A549 (cell line): ENCODE measurements around the gene STATH.

Experiments
- CTCF ChIP-seq: fragments of >200 bp; sonication (Bioruptor Twin); formaldehyde crosslinking; IDR thresholded peaks from 3 replicates; pipeline ENCODE4 v1.5.1; 2016
- EHMT2 ChIP-seq: fragments of 200-600 bp; sonication (generic); IDR thresholded peaks from 2 replicates; pipeline ENCODE4 v1.6.1; 2016; ENCODE audit warnings: antibody characterized with exemption, low read depth, mild to moderate bottlenecking, moderate library complexity
- ESRRA ChIP-seq: fragments of 150-350 bp; IDR thresholded peaks from 2 replicates; pipeline ENCODE4 v1.6.1; 2014; ENCODE audit warnings: mild to moderate bottlenecking, low read length, borderline replicate concordance
- REST ChIP-seq: fragments of 200-600 bp; sonication (generic); IDR thresholded peaks from 2 replicates; pipeline ENCODE4 v1.6.1; 2016; ENCODE audit warnings: antibody characterized with exemption, mild to moderate bottlenecking, moderate library complexity

GRCh38 chr4:69965628-69966027 is 30.1 kb upstream of the STATH start, which contains the start of gene CSN2:
- TF ChIP-seq CTCF (no peak), ESRRA (no peak), EHMT2 (no peak), REST (no peak)
